ACC112 (cell line): ENCODE data around the gene FNDC8.
"Not testable (repeated sequence)": the region's sequence is repeated elsewhere in the genome, so short reads cannot be mapped to it uniquely, and the experiment has no call there.

Experiments used
- H2AFZ ChIP-seq: fragments of 200-600 bp; sonication (generic); one replicate; pipeline ENCODE4 v1.6.0; 2017; ENCODE audit warnings: antibody characterized with exemption, low read length; ENCODE audit not compliant: unreplicated experiment
- H3K27ac ChIP-seq: fragments of 200-600 bp; sonication (generic); 2 replicates; pipeline ENCODE4 v1.5.1; 2014; ENCODE audit warnings: low read depth, mild to moderate bottlenecking, antibody characterized with exemption, low read length, moderate library complexity
- H3K27me3 ChIP-seq: fragments of 200-600 bp; sonication (generic); 2 replicates; pipeline ENCODE4 v1.6.1; 2014; ENCODE audit warnings: mild to moderate bottlenecking, antibody characterized with exemption, low read length, moderate library complexity, mixed read lengths; ENCODE audit not compliant: insufficient read depth
- H3K36me3 ChIP-seq: fragments of 200-600 bp; sonication (generic); 2 replicates; pipeline ENCODE4 v1.6.1; 2016; ENCODE audit warnings: mild to moderate bottlenecking, antibody characterized with exemption, low read length, moderate library complexity, mixed read lengths; ENCODE audit not compliant: insufficient read depth
- H3K4me1 ChIP-seq: fragments of 200-600 bp; sonication (generic); one replicate; pipeline ENCODE4 v1.6.1; 2016; ENCODE audit warnings: low read length, mixed read lengths; ENCODE audit not compliant: insufficient read depth, unreplicated experiment, control insufficient read depth
- H3K4me3 ChIP-seq: fragments of 200-600 bp; sonication (generic); 2 replicates; pipeline ENCODE4 v1.5.1; 2014; ENCODE audit warnings: mild to moderate bottlenecking, low read depth, low read length
- H3K79me2 ChIP-seq: fragments of 200-600 bp; sonication (generic); one replicate; pipeline ENCODE4 v1.6.0; 2016; ENCODE audit warnings: low read length; ENCODE audit not compliant: control insufficient read depth, unreplicated experiment, insufficient read depth

Gene FNDC8

GRCh38 chr17:35171834-35172233 is 50.4 kb downstream of the FNDC8 start:
- H3K27me3 ChIP-seq = no peaks in the 10 kb centered on the region
- H3K36me3 ChIP-seq = no peaks in the 10 kb centered on the region
- no peak overlapping the region for H3K4me3 ChIP-seq
- H3K4me1 ChIP-seq = peaks cover 5% of the 10 kb centered on the region
- no peaks in the 10 kb centered on the region for H3K79me2 ChIP-seq
- H3K27ac ChIP-seq = no peak overlapping the region; the same call in 1 of the 2 replicates
- H2AFZ ChIP-seq = peak overlapping the region; percentile 2

DNA sequence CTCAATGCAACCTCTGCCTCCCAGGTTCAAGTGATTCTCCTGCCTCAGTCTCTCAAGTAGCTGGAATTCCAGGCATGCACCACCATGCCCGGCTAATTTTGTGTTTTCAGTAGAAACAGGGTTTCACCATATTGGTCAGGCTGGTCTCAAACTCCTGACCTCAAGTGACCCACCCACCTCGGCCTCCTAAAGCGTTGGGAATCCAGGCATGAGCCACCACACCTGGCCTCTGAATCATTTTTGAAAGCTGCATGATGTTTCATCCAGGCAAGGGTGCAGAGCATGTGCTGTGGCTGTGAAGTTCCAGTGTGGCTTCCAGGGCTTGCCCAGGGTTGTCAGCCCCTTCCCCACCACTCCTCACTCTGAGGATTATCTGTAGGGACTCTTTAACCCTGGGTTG is 50.9 kb downstream of the FNDC8 start:
- not testable (repeated sequence) for H3K27ac ChIP-seq, H3K27me3 ChIP-seq, H3K79me2 ChIP-seq, H3K36me3 ChIP-seq, H2AFZ ChIP-seq, H3K4me1 ChIP-seq, H3K4me3 ChIP-seq

GRCh38 chr17:35174835-35175334 is 53.5 kb downstream of the FNDC8 start:
- Histone ChIP-seq H3K79me2 (no peaks in the 10 kb centered on the region), H3K4me1 (peaks cover 5% of the 10 kb centered on the region), H3K27me3 (no peaks in the 10 kb centered on the region), H3K36me3 (no peaks in the 10 kb centered on the region), H2AFZ (no peak overlapping the region), H3K27ac (no peak overlapping the region), H3K4me3 (no peak overlapping the region)

GRCh38 chr17:35175638-35176415 is 54.4 kb downstream of the FNDC8 start:
- Histone ChIP-seq H3K79me2 (no peaks in the 10 kb centered on the region), H3K36me3 (no peaks in the 10 kb centered on the region), H3K27me3 (no peaks in the 10 kb centered on the region), H3K27ac (no peak overlapping the region), H3K4me3 (no peak overlapping the region), H3K4me1 (peaks cover 5% of the 10 kb centered on the region), H2AFZ (no peak overlapping the region)

DNA sequence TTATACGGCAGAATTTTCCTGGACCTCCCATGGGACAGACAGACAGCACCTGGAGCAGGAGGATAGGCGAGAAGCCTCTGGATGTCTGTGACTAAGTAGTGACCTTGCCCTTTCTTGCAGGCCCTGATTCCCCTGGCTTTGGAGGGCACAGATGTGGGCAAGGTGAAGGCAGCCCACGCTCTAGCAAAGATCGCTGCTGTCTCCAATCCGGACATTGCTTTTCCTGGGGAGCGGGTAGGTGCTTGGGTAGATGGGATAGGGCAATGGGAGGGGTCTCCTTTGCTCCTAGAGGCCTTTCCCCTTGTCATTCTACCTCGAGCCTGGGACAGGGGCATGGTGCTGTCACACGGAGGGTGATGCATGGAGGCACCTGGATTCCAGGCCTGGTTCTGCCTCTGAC is 55.5 kb downstream of the FNDC8 start:
- H3K36me3 ChIP-seq = no peaks in the 10 kb centered on the region
- H3K4me3 ChIP-seq = no peak overlapping the region
- H3K27ac ChIP-seq = no peak overlapping the region
- no peak overlapping the region for H2AFZ ChIP-seq
- peaks cover under 1% of the 10 kb centered on the region for H3K4me1 ChIP-seq
- no peaks in the 10 kb centered on the region for H3K27me3 ChIP-seq
- H3K79me2 ChIP-seq = no peaks in the 10 kb centered on the region

DNA sequence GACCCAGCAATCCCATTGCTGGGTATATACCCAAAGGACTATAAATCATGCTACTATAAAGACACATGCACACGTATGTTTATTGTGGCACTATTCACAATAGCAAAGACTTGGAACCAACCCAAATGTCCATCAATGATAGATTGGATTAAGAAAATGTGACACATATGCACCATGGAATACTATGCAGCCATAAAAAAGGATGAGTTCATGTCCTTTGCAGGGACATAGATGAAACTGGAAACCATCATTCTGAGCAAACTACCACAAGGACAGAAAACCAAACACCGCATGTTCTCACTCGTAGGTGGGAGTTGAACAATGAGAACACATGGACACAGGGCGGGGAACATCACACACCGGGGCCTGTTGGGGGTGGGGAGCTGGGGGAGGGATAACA is 58.0 kb downstream of the FNDC8 start:
- H3K27ac ChIP-seq, H3K36me3 ChIP-seq, H3K4me3 ChIP-seq, H3K4me1 ChIP-seq, H3K79me2 ChIP-seq, H2AFZ ChIP-seq: not testable (repeated sequence)
- peaks cover 16% of the 10 kb centered on the region for H3K27me3 ChIP-seq
